Fibroblast of skin of scalp (primary cell): ENCODE measurements around the gene TBC1D17. TPM values are rescaled to one million over a fixed set of nuclear protein-coding genes. Genes with fewer than 3 reads are reported as not detected.

ENCODE experiments used
- DNase-seq: peaks from one replicate; pipeline ENCODE4 v3.0.0-alpha.2; 2013
- polyA plus RNA-seq, 2 experiments: library from polyadenylated mRNA; unstranded; fragments of 120-200 nt; gene quantifications; one replicate each; pipeline ENCODE4 v1.2.1, GENCODE V29; 2013; ENCODE audit not compliant: insufficient read length in 2 of 2

Gene TBC1D17
- 34.1 TPM for polyA plus RNA-seq (2013, experiment 1 of 2; ENCODE audit: insufficient read length)
- polyA plus RNA-seq (2013, experiment 2 of 2; ENCODE audit: insufficient read length), result 29.8 TPM

GRCh38 chr19:49877020-49877878, at the start of gene TBC1D17, which contains the start of gene AKT1S1:
Gene TBC1D17 (plus strand): TSS chr19:49877702. CDS start chr19:49877724, 22 bp downstream.
Gene AKT1S1 (minus strand): TSS chr19:49877355. CDS start chr19:49873295, 4,060 bp downstream.
- DNase-seq, result peak; percentile 100

- DNase-seq, result no peak
Measured at GRCh38 chr19:49829200-49829599, 48.3 kb upstream of the TBC1D17 start.

GRCh38 chr19:49829721-49830120, 47.8 kb upstream of the TBC1D17 start:
- no peak for DNase-seq

GRCh38 chr19:49830766-49831165, 46.7 kb upstream of the TBC1D17 start:
- no peak for DNase-seq

GRCh38 chr19:49831592-49831991, 45.9 kb upstream of the TBC1D17 start:
- DNase-seq, result no peak

GRCh38 chr19:49832556-49832955, 44.9 kb upstream of the TBC1D17 start:
- DNase-seq, result no peak

- DNase-seq, result no peak
Measured at GRCh38 chr19:49833599-49833998, 43.9 kb upstream of the TBC1D17 start.

GRCh38 chr19:49835562-49835961, 41.9 kb upstream of the TBC1D17 start:
- DNase-seq, result no peak

- no peak for DNase-seq
Measured at GRCh38 chr19:49836176-49837008, 41.1 kb upstream of the TBC1D17 start.

GRCh38 chr19:49837009-49837310, 40.5 kb upstream of the TBC1D17 start:
- no peak for DNase-seq

- no peak for DNase-seq
Measured at GRCh38 chr19:49837425-49837824, 40.1 kb upstream of the TBC1D17 start.

GRCh38 chr19:49838885-49839588, 38.5 kb upstream of the TBC1D17 start:
- DNase-seq, result no peak

GRCh38 chr19:49839713-49840112, 37.8 kb upstream of the TBC1D17 start:
- no peak for DNase-seq

GRCh38 chr19:49840321-49840720, 37.2 kb upstream of the TBC1D17 start:
- no peak for DNase-seq

GRCh38 chr19:49840736-49841249, 36.7 kb upstream of the TBC1D17 start:
- DNase-seq, result no peak

- no peak for DNase-seq
Measured at GRCh38 chr19:49843265-49843664, 34.2 kb upstream of the TBC1D17 start.

- no peak for DNase-seq
Measured at GRCh38 chr19:49844138-49845095, 33.1 kb upstream of the TBC1D17 start.

GRCh38 chr19:49845414-49845813, 32.1 kb upstream of the TBC1D17 start:
- peak; percentile 66 for DNase-seq

- no peak for DNase-seq
Measured at GRCh38 chr19:49846408-49846807, 31.1 kb upstream of the TBC1D17 start.

- DNase-seq, result peak; percentile 81
Measured at GRCh38 chr19:49847731-49848696, 29.5 kb upstream of the TBC1D17 start.
